ENCODE measurements around the gene ACTL7B.

GRCh38 chr9:108837530-108837929, 18.3 kb downstream of the ACTL7B start:
- TF ChIP-seq POLR2A (IDR thresholded peaks at IDR 0.05) (no peak), CTCF (IDR thresholded peaks at IDR 0.05) (no peak)
